ENCODE measurements around the gene ZNF23.

ZNF23 gene

GRCh38 chr16:71423016-71423415 is 39.0 kb downstream of the ZNF23 start:
- no peak for ATAC-seq
- TF ChIP-seq ZC3H10 (CRISPR knock-in tag; IDR thresholded peaks at IDR 0.05) (no peak), BACH2 (CRISPR knock-in tag; IDR thresholded peaks at IDR 0.05; ENCODE audit: borderline replicate concordance) (no peak), TCF4 (CRISPR knock-in tag; IDR thresholded peaks at IDR 0.05; ENCODE audit: borderline replicate concordance) (no peak), CREB5 (CRISPR knock-in tag; IDR thresholded peaks at IDR 0.05; ENCODE audit: low read depth) (no peak), ARNTL (CRISPR knock-in tag; IDR thresholded peaks at IDR 0.05; ENCODE audit: borderline replicate concordance, low read depth) (no peak), PPARA (CRISPR knock-in tag; IDR thresholded peaks at IDR 0.05; ENCODE audit: borderline replicate concordance) (no peak), POU6F1 (CRISPR knock-in tag; IDR thresholded peaks at IDR 0.05; ENCODE audit: borderline replicate concordance, low read depth) (no peak), SNAI2 (CRISPR knock-in tag; IDR thresholded peaks at IDR 0.05) (no peak), TSHZ2 (CRISPR knock-in tag; IDR thresholded peaks at IDR 0.05) (no peak), ZFP30 (CRISPR knock-in tag; IDR thresholded peaks at IDR 0.05) (no peak), ZNF565 (CRISPR knock-in tag; conservative IDR thresholded peaks at IDR 0.05; ENCODE audit: low read depth) (no peak), ZNF8 (CRISPR knock-in tag; IDR thresholded peaks at IDR 0.05) (no peak), PATZ1 (CRISPR knock-in tag; IDR thresholded peaks at IDR 0.05; ENCODE audit: borderline replicate concordance) (no peak)

- TF ChIP-seq ISL1 (CRISPR knock-in tag; IDR thresholded peaks at IDR 0.05) (no peak), POU6F1 (CRISPR knock-in tag; IDR thresholded peaks at IDR 0.05; ENCODE audit: borderline replicate concordance, low read depth) (no peak), CSDC2 (CRISPR knock-in tag; IDR thresholded peaks at IDR 0.05) (no peak), OSR1 (CRISPR knock-in tag; IDR thresholded peaks at IDR 0.05) (no peak), SNAI2 (CRISPR knock-in tag; IDR thresholded peaks at IDR 0.05) (no peak), PPARA (CRISPR knock-in tag; IDR thresholded peaks at IDR 0.05; ENCODE audit: borderline replicate concordance) (no peak), CREB5 (CRISPR knock-in tag; IDR thresholded peaks at IDR 0.05; ENCODE audit: low read depth) (no peak), GLIS3 (CRISPR knock-in tag; IDR thresholded peaks at IDR 0.05) (no peak), ZFP3 (CRISPR knock-in tag; IDR thresholded peaks at IDR 0.05) (no peak), ZNF8 (CRISPR knock-in tag; IDR thresholded peaks at IDR 0.05) (no peak), ZNF70 (CRISPR knock-in tag; IDR thresholded peaks at IDR 0.05) (no peak), CSRNP3 (CRISPR knock-in tag; IDR thresholded peaks at IDR 0.05) (no peak), TOX (CRISPR knock-in tag; IDR thresholded peaks at IDR 0.05; ENCODE audit: borderline replicate concordance) (no peak), ESRRG (CRISPR knock-in tag; IDR thresholded peaks at IDR 0.05) (no peak), ARNTL (CRISPR knock-in tag; IDR thresholded peaks at IDR 0.05; ENCODE audit: borderline replicate concordance, low read depth) (no peak)
- ATAC-seq, result no peak
Observed at GRCh38 chr16:71421911-71422310, 40.1 kb downstream of the ZNF23 start.

Data from SK-N-SH treated with all-trans-retinoic acid at 6 μM for 48 hours (cell line).